Measurements from ENCODE around the gene LEPROT. TPM values are rescaled to one million over a fixed set of nuclear protein-coding genes. Genes with fewer than 3 reads are reported as not detected.

LEPROT gene
- total RNA-seq, 1 experiment from 2014 or later = 25.7 TPM

DNA sequence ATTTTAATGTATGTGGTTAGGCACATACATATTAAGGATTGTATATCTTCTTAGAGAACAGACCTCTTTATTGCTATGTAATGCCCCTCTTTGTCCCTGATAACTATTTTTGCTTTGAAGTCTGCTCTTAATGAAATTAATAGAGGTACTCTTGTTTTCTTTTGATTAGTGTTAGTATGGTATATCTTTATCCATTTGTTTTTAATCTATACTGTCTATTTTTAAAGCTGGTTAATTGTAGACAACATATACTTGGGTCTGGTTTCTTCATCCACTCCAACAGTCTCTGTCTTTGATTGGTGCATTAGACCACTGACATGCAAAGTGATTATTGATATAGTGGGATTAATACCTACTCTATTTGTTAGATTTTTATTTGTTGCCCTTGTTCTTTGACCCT, 36.0 kb downstream of the LEPROT start:
- no TSS peak for BruUV-seq (replicated peaks)
- Histone ChIP-seq H3K27ac (ENCODE audit: low read depth, low read length) (no peak overlapping the region), H2AFZ (ENCODE audit: low read depth, low read length, poor library complexity, severe bottlenecking) (no peak overlapping the region), H3K9me3 (ENCODE audit: control insufficient read depth in 1 of 2, insufficient read depth in 1 of 2, low read depth in 1 of 2, low read length in 2 of 2) (no peaks in the 10 kb centered on the region), H3K4me2 (ENCODE audit: low read length) (no peak overlapping the region), H3K9ac (ENCODE audit: low read length) (no peak overlapping the region), H4K20me1 (ENCODE audit: insufficient read depth) (no peaks in the 10 kb centered on the region), H3K4me1 (ENCODE audit: control insufficient read depth in 1 of 2, insufficient read depth in 2 of 2, low read length in 2 of 2) (peaks cover 0 to 4% of the 10 kb centered on the region in 2 experiments; a peak in 1 of 4 replicates), H3K79me2 (ENCODE audit: insufficient read depth, low read length) (no peaks in the 10 kb centered on the region), H3K4me3 (replicated peaks in 1 of 2; ENCODE audit: low read depth in 1 of 2, low read length in 2 of 2) (no peak overlapping the region), H3K9me2 (ENCODE audit: insufficient read depth) (no peaks in the 10 kb centered on the region), H3K27me3 (ENCODE audit: insufficient read depth, low read length) (no peaks in the 10 kb centered on the region), H3K36me3 (ENCODE audit: control insufficient read depth in 1 of 2, insufficient read depth in 2 of 2, low read length in 2 of 2) (no peaks in the 10 kb centered on the region)
- CTCF ChIA-PET = no interaction called here
- no peak for ATAC-seq
- DNase-seq (ENCODE audit: low read depth, low spot score) = no peak
- RAD21 ChIA-PET (ENCODE audit: low non-redundant PET in 1 of 2, low total read pairs in 2 of 2, uncharacterized antibody in 2 of 2, unreplicated experiment in 2 of 2) = no interaction called here
- POLR2A ChIA-PET = no interaction called here
- intact Hi-C loops (cut with micrococcal nuclease) = no loop called here
- TF ChIP-seq FOSL1 (IDR thresholded peaks at IDR 0.05; ENCODE audit: low read depth) = no peak
- no peak for TF ChIP-seq EZH2 (IDR thresholded peaks at IDR 0.05)
- no peak for TF ChIP-seq CEBPB (IDR thresholded peaks at IDR 0.05; ENCODE audit: low read depth)
- TF ChIP-seq, protein P1, sequence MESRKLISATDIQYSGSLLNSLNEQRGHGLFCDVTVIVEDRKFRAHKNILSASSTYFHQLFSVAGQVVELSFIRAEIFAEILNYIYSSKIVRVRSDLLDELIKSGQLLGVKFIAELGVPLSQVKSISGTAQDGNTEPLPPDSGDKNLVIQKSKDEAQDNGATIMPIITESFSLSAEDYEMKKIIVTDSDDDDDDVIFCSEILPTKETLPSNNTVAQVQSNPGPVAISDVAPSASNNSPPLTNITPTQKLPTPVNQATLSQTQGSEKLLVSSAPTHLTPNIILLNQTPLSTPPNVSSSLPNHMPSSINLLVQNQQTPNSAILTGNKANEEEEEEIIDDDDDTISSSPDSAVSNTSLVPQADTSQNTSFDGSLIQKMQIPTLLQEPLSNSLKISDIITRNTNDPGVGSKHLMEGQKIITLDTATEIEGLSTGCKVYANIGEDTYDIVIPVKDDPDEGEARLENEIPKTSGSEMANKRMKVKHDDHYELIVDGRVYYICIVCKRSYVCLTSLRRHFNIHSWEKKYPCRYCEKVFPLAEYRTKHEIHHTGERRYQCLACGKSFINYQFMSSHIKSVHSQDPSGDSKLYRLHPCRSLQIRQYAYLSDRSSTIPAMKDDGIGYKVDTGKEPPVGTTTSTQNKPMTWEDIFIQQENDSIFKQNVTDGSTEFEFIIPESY (IDR thresholded peaks at IDR 0.05; ENCODE audit: extremely low read depth, insufficient replicate concordance, low read length) = no peak
- no peak for TF ChIP-seq SP1 (IDR thresholded peaks at IDR 0.05; ENCODE audit: low read depth)
- TF ChIP-seq YY1 (IDR thresholded peaks at IDR 0.05; ENCODE audit: extremely low read depth, insufficient replicate concordance, low read depth, low read length) = no peak
- TF ChIP-seq, protein P2, sequence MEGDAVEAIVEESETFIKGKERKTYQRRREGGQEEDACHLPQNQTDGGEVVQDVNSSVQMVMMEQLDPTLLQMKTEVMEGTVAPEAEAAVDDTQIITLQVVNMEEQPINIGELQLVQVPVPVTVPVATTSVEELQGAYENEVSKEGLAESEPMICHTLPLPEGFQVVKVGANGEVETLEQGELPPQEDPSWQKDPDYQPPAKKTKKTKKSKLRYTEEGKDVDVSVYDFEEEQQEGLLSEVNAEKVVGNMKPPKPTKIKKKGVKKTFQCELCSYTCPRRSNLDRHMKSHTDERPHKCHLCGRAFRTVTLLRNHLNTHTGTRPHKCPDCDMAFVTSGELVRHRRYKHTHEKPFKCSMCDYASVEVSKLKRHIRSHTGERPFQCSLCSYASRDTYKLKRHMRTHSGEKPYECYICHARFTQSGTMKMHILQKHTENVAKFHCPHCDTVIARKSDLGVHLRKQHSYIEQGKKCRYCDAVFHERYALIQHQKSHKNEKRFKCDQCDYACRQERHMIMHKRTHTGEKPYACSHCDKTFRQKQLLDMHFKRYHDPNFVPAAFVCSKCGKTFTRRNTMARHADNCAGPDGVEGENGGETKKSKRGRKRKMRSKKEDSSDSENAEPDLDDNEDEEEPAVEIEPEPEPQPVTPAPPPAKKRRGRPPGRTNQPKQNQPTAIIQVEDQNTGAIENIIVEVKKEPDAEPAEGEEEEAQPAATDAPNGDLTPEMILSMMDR (IDR thresholded peaks at IDR 0.05 in 2 of 3, conservative IDR thresholded peaks at IDR 0.05 in 1 of 3; ENCODE audit: borderline replicate concordance in 1 of 3, insufficient read depth in 1 of 3, low read depth in 2 of 3, low read length in 2 of 3) = no peak
